ENCODE data around the gene KLHL34. TPM values are rescaled to one million over a fixed set of nuclear protein-coding genes. Genes with fewer than 3 reads are reported as not detected.

The KLHL34 gene, protein sequence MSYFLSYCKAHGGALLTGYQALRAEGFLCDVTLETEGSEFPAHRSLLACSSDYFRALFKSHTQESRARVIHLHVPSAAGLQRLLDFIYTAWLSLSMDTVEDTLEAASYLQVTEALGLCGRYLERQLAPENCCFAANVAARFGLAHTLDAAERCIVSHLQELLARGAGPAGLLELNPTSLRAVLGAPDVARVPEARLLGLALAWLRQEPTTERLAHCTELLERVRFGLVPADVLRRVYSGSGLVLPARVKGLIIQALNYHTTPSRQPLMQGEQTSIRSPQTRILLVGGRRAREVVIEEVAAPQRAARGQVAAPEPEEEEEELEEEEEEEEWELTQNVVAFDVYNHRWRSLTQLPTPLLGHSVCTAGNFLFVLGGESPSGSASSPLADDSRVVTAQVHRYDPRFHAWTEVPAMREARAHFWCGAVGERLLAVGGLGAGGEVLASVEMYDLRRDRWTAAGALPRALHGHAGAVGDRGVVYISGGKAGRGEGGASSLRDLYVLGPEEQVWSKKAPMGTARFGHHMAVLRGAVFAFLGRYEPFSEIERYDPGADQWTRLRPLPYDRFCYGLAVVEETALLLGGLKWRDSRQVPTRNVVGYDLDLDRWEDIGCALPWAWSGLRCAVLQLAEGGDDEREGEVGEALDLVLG
- under 1 TPM in 3 of 4 donors, not detected in 1; 0.16 to 0.73 (median 0.67) TPM for total RNA-seq

GRCh38 chrX:21658152-21658737 is at the start of gene KLHL34:
Gene KLHL34, minus strand, starts transcription at chrX:21658330. Its CDS starts 542 bp downstream, at chrX:21657788.
- peaks cover 0 to 14% (median 0%) of the 10 kb centered on the region in 3 donors for H3K4me1 ChIP-seq
- WGBS, 2 donors (ENCODE audit: low coverage in 1 of 2): 40% methylated on average over 1 of the region's 60 CpGs; no CpG with 5 or more reads in 1 of the 2 donors
- no peaks in the 10 kb centered on the region for H3K36me3 ChIP-seq
- peak within 1 kb of the TSS; percentile 15 to 47 for H3K4me3 ChIP-seq
- TF ChIP-seq POLR2A (IDR thresholded peaks at IDR 0.05): no peak
- no peak for TF ChIP-seq EP300 (IDR thresholded peaks at IDR 0.05)
- no peak for TF ChIP-seq CTCF (IDR thresholded peaks at IDR 0.05)
- TF ChIP-seq POLR2AphosphoS5 (IDR thresholded peaks at IDR 0.05): no peak
- H3K27me3 ChIP-seq: peaks cover 4% of the 10 kb centered on the region
- H3K9me3 ChIP-seq: no peaks in the 10 kb centered on the region
- ATAC-seq: peak; percentile 34
- peak within 1 kb of the TSS in 2 of 4 donors; percentile 24 to 37 for H3K27ac ChIP-seq

DNA sequence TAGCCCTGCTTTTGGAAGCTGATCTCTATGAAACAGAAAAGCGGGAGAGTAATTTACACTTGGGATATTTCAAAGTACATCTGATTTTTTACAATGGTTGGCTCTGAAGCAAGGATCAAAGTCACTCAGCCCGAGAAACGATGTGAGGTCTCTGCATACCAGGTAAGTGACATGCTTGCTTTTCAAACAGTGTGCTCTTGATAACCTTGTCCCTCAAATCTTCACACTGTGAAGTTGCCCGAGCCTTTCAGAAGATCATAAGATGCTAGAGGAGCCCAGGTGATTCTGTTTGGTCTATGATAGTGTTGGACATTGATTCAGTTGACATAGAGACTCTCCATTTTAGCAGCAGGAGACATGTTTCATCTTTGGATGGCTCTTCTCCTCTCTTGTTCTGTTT is 47.1 kb upstream of the KLHL34 start:
- no peak for ATAC-seq
- no peak overlapping the region for H3K27ac ChIP-seq

DNA sequence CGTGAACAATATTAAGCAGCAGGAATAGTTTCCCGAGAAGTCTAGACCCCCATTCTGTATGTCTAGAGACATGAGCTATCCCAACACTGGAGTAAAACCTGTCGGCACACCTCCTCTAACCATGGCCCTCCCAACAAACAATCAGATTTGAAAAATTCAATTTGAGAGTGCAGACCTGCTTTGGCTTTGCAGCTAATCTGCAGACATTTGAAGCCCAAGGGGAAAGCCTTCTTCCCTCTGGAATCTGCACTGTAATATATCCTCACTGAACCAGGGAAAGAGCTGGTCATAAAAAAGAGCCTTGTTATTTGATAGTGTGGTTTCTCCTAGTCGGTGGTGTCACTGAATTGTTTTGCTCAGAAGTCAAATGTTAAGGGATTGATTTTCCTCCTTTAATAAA is 44.6 kb upstream of the KLHL34 start:
- 58 to 83% methylated on average over 2 to 3 of the region's 4 CpGs for WGBS, 2 donors (ENCODE audit: low coverage in 1 of 2)

More for the DNA sequence above, 47.1 kb upstream of the KLHL34 start:
- TF ChIP-seq POLR2A (IDR thresholded peaks at IDR 0.05): no peak
- WGBS, 2 donors (ENCODE audit: low coverage in 1 of 2): 61 to 64% methylated on average over 3 to 4 of the region's 4 CpGs
- Histone ChIP-seq H3K27me3 (no peaks in the 10 kb centered on the region), H3K4me3 (no peak overlapping the region), H3K4me1 (no peaks in the 10 kb centered on the region), H3K9me3 (no peaks in the 10 kb centered on the region), H3K36me3 (no peaks in the 10 kb centered on the region)

DNA sequence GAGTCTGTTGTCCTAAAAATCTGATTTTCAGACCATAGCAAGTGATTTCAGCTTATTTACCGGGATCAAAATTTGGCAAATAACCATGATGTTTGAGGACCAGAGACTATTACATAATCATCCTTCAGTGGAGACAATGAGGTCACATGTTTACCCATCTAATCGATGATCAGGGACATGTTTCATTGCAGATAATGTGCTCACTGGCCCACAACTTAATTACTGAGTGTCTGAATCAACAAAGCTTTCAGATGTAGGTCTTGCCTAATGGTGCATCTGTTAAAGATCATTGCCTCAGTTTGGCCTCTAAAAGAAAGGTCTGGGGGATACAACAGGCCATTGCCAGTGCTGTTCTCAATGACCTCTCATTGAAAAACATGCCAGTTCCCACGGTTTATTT is 42.8 kb upstream of the KLHL34 start:
- Histone ChIP-seq H3K4me3 (no peak overlapping the region), H3K27ac (no peak overlapping the region), H3K4me1 (no peaks in the 10 kb centered on the region), H3K27me3 (no peaks in the 10 kb centered on the region), H3K36me3 (no peaks in the 10 kb centered on the region), H3K9me3 (no peaks in the 10 kb centered on the region)
- no peak for TF ChIP-seq CTCF (IDR thresholded peaks at IDR 0.05)
- TF ChIP-seq POLR2AphosphoS5 (IDR thresholded peaks at IDR 0.05): no peak
- no peak for TF ChIP-seq EP300 (IDR thresholded peaks at IDR 0.05)
- no peak for TF ChIP-seq POLR2A (IDR thresholded peaks at IDR 0.05)
- WGBS, 2 donors (ENCODE audit: low coverage in 1 of 2): 40 to 58% methylated on average over 1 to 3 of the region's 3 CpGs
- ATAC-seq: no peak

More for the DNA sequence above, 44.6 kb upstream of the KLHL34 start:
- H3K4me3 ChIP-seq: no peak overlapping the region
- no peaks in the 10 kb centered on the region for H3K4me1 ChIP-seq
- H3K9me3 ChIP-seq: no peaks in the 10 kb centered on the region
- ATAC-seq: no peak
- no peak for TF ChIP-seq CTCF (IDR thresholded peaks at IDR 0.05)
- TF ChIP-seq POLR2AphosphoS5 (IDR thresholded peaks at IDR 0.05): no peak
- TF ChIP-seq EP300 (IDR thresholded peaks at IDR 0.05): no peak
- no peak for TF ChIP-seq POLR2A (IDR thresholded peaks at IDR 0.05)
- no peak overlapping the region for H3K27ac ChIP-seq
- no peaks in the 10 kb centered on the region for H3K36me3 ChIP-seq
- H3K27me3 ChIP-seq: no peaks in the 10 kb centered on the region

GRCh38 chrX:21700275-21700674 is 42.1 kb upstream of the KLHL34 start:
- H3K4me1 ChIP-seq: no peaks in the 10 kb centered on the region
- H3K4me3 ChIP-seq: no peak overlapping the region
- ATAC-seq: no peak
- no peak overlapping the region for H3K27ac ChIP-seq
- WGBS, 2 donors (ENCODE audit: low coverage in 1 of 2): 50 to 73% methylated on average over 1 to 3 of the region's 5 CpGs
- H3K9me3 ChIP-seq: no peaks in the 10 kb centered on the region
- H3K27me3 ChIP-seq: no peaks in the 10 kb centered on the region
- TF ChIP-seq POLR2A (IDR thresholded peaks at IDR 0.05) (no peak), CTCF (IDR thresholded peaks at IDR 0.05) (no peak), EP300 (IDR thresholded peaks at IDR 0.05) (no peak), POLR2AphosphoS5 (IDR thresholded peaks at IDR 0.05) (no peak)
- no peaks in the 10 kb centered on the region for H3K36me3 ChIP-seq

Measured in gastroesophageal sphincter (tissue), 4 donors.